NCI-H1105 treated with DMSO at 0.1 percent for 48 hours (cell line): ENCODE measurements around the gene TOP2B.
A peak's percentile ranks its signal among the peaks of the same experiment; 100 is the strongest.

Experiments used
- DNase-seq: peaks from one replicate; lab custom pipeline; 2025; lab: John Stamatoyannopoulos, UW

Gene TOP2B

DNA sequence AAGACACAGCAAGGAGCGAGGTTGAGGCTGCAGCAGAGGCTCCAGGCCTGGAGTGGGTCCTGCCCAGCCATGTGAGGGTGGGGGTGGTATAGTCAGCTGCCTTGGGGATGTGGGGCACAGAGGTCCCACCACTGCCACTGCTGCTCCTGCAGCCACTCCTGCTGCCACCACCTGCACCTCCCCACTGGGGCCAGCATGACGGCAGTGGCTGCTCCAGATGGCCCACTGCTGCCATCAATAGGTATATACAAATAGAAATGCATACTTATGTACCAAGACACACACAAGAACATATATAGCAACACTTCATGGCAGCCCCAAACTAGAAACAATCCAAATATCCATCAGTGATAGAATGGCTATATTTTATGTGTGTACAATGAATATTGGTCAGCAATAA, 10.0 kb upstream of the TOP2B start:
- no peak for DNase-seq

DNA sequence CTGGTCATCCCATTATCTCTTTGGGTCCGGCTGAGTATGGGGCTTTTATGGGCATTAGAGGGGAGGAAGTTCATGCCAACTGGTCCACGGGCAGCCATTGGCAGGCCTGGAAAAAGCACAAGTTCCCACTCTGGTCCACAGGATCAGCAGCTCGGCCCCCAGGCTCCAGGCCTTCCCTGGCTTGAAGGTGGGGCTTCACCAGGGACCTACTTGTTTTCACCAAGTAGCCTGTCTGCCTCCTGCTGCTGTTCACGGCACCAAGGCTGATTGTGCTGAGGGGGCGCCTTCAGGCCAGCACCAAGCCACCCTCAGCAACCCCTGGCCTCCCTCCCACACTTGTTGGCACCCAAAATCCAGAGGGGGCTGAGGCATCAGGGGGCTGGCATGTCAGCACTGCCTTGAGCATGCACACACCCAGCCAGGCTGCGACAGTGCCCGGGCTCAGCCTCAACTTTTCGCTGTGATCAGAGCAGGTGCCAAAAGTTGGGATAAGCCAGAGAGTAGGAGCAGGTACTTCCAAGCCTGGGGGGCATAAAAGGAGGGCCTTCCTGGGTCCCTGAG, 9.1 kb upstream of the TOP2B start:
- no peak for DNase-seq

DNA sequence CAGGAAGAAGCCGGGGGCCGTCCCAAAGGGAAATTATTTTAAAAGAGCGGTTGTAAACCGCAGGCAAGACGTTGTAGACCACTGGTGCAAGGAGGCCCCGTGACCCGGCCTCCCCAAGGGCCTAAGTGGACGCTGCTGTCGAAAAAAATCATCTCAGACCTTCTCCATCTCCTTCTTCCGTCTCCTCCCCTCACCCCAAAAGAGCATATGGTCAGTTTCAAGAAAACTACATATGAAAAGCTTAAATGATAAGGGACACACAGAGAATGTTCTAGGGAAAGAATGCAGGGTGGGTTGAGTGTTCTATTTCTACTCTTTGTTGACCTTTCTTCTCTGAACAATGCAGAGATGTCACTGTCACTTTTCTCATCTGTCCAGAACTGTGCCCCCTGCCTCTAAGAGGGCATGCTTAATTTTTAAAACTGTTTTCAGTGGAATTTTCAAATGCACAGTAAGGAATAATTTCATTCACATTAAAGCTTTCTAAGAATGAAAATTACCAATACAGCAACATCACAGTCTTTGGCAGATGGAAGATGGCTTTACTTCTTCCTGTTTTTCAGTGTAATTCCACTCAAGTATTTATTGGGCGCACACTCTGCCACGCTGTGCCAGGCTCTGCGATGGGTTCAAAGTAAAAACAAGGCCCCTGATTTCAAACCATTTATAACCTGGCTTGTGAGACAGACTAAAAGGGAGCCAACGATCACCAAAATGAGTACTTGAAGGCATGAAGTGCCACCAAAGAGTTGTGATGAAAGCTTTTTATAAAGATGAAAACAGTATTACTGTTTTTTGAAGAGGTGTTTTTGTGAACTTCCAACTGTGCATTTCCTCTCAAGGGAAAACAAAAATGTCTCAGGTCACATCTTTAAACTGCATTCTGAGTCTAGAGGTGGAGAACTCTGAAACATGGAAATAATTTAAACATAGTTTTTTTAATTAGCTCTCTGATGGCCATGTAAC, 891 bp upstream of the TOP2B start:
- no peak for DNase-seq

DNA sequence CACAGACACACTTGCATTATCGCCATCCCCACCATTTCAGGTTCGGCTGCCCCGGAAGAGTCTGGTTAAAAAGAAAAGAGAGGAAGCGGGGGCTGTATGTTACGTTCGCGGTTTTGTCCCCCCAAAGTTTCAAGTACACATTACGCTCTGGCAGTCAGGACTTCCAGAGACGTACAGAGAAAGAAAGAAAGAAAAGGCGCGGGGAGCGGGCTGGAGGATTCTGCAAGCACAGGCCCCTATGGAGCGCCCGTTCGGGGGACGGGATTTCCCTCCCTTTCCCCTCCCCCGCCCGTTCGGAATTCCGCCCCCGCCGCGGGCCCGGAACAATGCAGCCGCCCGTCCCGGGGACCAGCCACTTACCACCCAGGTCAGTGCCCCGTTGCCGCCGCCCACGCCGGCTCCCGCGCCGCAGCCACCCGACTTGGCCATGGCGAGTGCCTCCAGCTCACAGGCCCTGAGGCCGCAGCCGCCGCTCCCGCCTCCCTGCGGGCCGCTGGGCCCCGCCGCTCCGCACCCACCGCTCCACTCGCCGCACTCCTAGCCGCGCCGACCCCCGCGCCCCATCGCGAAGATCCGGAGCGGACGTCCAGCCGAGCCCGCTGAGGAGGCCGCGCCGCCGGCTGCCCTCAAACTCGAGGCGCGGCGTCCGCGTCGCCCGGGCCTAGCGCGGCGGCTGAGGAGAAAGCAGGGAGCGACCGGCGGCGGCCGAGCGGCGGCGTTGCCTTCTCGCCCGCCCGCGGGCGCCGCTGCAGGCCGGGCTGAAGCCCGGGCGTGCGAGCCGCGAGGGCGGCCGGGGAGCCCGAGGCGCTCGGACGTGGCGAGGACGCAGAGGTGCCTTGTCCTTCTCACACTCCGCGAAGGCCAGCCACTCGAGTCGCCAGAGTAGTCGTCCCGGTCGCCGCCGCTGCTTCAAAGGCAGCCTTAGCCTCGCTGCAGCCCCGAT, 567 bp downstream of the TOP2B start:
- DNase-seq, result peak; percentile 37

DNA sequence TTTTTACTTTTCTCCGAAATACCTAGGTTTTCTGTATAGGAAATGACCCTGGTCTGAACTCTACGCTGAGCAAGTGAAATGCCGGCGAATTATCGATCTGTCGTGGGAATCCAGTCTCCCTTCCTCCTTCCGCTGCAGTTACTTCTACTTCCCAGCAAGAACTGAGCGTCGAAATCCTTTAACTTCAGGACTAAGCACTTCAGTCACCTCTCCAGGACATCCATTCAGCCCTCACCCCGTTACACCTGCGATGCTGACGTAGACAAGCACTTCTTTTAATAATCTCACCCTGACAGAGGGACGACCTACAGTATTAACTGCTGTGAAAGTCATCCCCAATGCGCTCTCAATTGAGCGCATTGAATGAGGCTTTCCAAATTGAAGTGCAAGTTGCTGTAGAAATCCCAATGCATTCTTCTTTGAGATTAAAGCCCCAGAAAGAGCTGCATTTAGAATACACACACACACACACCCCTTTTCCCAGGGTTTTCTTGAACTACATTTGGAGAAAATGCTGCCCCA, 1.3 kb downstream of the TOP2B start:
- peak; percentile 42 for DNase-seq

DNA sequence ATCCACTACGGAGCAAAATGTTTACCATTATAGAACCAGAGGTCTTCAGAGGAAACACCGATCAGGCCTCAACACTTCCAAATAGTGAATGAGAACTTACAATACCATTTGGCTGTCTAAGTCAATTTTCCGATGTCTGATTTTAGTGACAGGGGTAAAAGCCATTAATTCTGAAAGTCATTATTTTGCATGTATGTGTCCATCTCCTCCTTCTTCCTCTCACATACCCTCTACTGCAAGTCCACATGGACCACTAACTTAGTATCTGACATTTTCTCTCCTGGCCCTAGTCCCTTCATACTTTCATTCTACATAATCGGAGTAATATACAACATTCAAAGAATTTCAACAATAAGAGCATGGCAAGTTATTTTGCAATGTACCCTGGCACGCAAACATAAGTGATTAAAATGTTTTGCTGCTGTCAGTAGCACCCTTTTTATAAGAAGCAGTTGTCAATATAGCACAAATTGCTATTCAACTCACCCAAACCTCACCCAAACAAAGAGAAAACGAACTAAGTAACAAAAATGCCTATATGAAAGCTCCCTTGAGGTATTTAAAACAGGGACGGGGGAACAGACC, 1.9 kb downstream of the TOP2B start:
- DNase-seq, result no peak

DNA sequence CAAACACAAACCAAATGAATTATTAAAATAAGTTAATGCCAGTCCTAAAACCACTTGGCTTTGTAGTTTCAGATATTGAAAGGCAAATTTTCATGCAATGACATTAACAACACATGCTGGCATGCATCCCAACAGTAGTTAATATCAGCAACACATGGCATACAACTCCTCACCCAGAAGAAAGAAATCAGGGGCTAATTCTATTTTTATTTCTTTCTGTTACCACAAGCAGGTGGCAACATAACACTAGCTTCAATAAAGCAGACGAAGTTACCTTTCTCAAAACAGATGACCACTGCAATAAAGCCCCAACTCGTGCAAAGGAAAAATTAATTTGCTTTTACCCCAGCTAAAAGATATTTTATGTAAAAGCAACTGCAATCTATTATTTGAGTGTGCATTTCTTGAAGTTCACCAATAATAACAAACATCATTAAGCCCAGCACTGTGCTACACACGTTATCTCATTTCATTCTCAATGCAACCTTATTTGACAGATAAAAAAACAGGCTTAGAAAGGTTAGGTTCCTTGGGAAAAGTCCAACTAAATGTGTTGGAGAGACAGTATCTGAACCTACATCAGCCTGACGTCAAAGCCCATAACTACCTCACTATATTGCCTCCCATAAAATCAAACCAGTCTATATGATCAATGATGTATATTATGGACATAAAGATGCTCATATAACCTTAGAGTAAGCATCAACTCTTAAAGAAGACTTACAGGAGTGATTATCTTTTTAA, 2.8 kb downstream of the TOP2B start:
- DNase-seq, result peak; percentile 35

DNA sequence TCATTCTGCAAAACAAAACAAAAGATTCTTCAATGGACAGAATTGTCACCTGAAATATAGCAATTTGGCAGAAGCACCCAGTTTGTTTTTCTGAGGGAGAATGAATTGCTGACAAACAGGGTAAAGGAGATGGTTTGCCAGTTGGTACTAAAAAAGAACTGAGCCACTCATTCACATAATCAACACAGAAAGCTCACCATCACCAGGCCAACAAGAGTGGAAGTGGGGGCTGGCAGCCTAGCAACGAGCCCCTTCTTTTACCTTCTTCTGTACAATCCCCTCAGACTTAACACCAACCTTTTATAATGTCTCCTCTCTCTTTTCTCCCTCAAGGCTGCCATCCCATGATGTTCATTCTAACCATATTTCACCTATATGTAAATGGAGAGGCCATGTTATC, 5.9 kb downstream of the TOP2B start:
- no peak for DNase-seq

DNA sequence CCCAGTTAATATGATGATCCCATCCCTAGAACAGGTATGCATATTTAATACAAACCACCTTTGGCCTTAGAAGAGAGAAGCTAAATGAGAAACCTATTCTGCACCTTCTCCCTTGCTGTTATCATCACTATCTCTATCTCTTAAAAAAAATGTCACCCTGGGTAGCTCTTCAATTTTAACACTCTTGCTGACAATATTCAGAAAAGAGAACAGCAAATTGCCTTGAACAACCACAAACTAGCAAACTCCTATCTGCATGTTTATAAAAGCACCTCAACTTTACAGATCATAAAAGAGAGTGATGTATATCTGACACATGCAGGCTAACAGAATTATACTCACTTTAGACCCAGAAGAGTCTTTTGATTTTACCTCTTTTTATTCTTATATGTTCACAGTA, 7.4 kb downstream of the TOP2B start:
- no peak for DNase-seq

DNA sequence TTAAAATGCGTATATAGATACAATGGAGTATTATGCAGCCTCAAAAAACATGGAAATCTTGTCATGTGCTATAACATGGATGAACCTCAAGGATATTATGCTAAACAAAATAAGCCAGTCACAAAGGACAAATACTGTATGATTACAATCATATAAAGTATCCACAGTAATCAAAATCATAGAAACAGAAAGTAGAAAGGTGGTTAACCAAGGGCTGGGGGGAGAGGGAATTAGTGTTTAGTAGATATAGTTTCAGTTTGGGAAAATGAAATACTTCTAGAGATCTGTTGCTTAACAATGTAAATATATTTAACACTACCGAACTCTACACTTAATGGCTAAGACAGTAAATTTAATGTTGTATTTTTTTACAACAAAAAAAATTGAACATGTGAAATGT, 9.0 kb downstream of the TOP2B start:
- no peak for DNase-seq

DNA sequence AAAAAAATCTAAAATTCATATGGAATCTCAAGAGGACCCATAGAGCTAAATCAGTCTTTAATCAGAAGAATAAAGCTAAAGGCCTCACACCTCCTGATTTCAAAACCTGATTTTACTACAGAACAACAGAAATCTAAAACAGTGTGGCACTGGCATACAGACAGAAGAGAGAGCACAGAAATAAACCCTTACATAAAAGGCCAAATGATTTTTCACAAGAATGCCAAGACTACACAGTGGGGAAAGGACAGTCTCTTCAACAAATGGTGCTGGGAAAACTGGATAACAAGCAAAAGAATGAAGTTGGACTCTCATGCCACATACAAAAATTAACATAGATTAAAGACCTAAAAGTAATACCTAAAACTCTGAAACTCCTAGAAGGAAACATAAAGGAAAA, 10.1 kb downstream of the TOP2B start:
- no peak for DNase-seq

DNA sequence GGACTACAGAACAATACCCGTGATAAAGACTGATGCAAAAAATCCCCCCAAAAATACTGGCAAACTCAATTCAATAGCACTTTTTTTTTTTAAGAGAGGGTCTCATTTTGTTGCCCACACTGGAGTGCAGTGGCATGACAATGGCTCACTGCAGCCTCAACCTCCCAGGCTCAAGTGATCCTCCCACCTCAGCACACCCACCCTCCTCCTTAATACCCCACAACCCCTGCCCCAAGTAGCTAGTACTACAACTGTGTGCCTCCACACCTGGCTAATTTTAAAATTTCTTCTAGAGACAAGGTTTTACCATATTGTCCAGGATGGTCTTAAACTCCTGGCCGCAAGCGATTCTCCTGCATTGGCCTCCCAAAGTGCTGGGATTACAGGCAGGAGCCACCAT, 11.4 kb downstream of the TOP2B start:
- DNase-seq, result no peak

DNA sequence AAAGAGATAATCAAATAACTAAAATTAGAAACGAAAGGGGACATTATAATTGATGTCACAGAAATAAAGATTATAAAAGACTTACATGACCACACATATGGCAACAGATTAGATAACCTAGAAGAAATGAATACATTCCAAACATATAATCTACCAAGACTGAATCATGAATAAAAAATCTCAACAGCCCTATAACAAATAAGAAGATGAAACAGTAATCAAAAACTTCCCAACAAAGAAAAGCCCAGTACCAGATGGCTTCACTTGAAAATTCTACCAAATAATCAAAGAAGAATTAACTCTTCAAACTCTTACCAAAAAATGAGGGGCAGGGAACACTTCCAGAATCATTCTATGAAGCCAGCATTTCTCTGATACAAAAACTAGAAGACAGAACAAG, 11.8 kb downstream of the TOP2B start:
- DNase-seq, result no peak

DNA sequence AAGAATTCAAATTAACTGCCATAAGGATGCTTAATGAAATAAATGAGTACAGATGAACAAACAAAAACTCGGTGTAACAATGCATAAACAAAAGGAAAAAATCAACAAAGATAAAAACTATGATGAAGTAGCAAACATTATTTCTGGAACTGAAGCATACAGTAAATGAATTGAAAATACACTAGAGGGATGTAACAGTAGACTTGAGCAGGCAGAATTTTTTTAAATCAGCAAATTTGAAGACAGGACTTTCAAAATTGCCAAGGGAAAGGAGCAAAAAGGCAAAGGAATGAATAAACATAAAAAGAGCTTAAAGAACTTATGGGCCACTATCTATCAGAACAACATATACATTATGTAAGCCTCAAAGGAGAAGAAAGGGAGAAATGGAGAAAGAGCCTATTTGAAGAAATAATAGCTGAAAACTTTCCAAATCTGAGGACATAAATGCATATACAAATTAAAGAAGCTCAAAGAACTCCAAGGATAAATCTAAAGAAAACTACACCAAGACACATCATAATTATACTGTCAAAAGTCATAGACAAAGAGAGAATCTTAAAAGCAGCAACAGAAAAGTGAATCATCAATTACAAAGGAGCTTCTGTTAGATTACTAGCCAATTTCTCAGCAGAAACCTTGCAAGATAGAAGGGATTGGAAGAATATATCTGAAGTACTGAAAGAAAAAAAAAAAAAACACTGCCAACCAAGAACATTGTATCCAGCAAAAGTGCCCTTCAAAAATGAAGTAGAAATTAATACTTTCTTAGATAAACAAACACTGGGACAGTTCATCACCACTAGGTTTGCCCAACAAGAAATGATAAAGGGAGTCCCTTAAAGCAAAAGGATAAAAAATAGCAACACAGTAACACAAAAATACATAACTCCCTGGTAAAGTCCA, 15.5 kb downstream of the TOP2B start:
- DNase-seq, result no peak

DNA sequence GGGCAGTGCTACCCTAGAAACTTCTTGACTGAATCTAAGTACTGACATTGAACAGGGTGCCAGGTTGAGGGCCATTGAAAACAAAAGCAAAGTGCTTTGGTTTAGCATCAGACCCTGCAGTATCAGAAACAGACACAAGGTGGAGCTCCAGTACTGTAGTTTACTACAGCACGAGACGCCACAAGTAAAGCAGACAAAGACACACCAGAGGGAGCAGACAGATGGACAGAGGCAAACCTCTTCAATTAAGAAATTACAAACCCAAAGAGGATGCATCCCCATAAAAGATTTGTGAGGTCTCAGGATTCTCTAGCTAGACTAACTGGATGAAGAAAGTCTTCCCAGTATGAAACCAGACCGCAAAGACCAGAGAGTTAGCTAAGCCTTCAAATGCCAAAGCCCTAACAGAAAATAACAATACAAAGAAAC, 16.6 kb downstream of the TOP2B start:
- DNase-seq, result peak; percentile 62

DNA sequence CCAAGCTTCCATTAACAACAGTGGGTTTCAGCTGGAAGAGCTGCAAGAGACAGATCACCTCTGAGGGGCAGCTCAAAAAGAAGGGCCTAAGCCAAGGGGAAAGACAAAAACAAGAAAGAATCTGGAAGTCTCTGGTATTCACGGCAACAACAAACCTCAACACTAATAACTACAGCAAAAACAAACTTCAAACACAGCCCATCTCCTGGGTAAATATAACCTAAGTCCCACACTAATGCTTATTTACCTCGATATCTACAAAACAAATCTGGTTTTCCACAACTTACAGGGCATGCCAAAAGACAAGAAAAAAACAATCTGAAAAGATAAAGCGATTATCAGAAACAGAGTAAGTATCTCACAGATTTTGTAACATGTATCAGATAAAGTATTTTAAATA, 29.7 kb downstream of the TOP2B start:
- no peak for DNase-seq

DNA sequence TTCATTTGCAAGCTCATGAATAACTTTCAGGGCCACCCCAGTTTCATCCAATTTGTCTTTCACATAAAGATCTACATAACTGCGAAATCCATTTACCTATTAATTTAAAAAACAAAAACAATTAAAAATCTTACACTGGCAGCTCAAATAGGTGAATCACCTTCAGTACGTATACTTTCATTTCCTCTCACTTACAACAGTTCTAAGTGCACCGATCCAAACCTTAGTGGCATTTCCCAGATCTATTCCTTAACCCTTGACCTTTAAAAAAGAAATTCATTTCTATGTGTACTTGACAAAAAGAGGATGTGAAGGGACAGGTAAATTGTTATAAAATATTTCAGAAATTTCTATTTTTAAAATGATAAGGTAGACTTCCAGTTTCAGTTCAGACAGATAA, 30.8 kb downstream of the TOP2B start:
- DNase-seq, result no peak

DNA sequence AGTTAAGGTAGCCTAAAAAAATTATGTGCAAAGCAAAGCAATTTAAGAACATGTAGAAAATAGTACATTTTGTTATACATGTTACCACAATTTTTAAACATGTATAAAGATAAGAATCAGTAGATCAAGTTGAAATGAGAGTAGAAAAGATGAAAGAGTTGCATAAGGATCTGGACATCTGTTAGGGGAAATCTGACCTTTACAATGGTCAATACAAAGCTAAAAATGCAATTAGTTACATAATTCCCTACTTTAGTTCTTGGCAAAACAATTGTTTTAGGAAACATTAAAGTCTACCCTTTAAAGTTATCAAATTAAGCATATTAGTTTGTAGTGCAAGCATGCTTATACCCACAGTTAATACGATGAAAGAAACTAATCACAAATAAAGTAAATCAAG, 32.7 kb downstream of the TOP2B start:
- no peak for DNase-seq

DNA sequence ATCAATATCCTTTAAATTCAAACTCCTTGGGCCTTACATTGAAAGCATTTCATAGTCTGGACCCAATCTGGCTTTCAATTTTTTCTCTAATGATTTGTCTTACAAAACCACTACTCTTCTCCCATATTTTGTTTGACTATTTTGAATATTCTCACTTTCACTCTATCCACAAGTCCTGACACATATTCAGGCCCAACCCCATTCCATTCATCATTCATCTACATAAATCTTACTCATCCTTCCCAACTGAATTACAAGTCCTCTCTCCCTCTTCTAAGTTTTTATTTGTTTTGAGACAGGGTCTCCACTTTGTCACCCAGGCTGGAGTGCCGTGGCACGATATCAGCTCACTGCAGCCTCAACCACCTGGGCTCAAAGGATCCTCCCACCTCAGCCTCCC, 43.6 kb downstream of the TOP2B start:
- DNase-seq, result no peak

DNA sequence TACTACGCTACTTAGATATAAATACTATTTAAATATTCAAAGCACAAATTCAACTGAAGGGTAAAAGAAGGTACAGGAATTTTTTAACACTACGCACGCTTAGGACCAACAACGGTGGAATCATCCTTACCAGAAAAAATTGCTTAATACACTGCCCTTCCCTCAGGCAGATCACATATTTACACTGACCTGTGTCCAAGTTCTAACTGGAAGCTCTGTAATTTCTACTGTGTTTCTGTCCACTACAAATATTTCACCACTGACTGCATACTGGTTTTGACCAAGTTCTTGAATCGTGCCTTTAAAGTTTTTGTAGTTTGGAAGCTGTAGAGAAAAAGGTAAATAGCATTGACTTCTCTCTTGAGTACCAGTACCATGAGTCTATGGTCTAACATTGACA, 44.2 kb downstream of the TOP2B start:
- no peak for DNase-seq
